Posterior vena cava (tissue), 2 donors: ENCODE results near the gene PLEKHG1. TPM values are rescaled to one million over a fixed set of nuclear protein-coding genes. Genes with fewer than 3 reads are reported as not detected.

Experiments used
- DNase-seq: peaks from one replicate; pipeline ENCODE4 v3.0.0-alpha.2; 2020; ENCODE audit warnings: low spot score
- intact Hi-C, 2 donors: fragments of 100-400 bp; cut with DNase I; formaldehyde crosslinking; loops; one replicate each; pipeline versions ENCODE4 v1.14.1 to v1.14.2; 2022 to 2023
- total RNA-seq, 2 donors: library from RNA; stranded (reverse); fragmentation: NEBNext Ultra II Directional; extraction: Animal tissue kit (Norgen Biotek cat#: 25700); gene quantifications; one replicate each; pipeline ENCODE4 v1.2.1, GENCODE V29; 2021
- donor health status: DM: yes; HTN: yes; CAD: no.
- donor health status: DM: yes; HTN: yes; CAD: no.

Gene PLEKHG1
- total RNA-seq, 2 donors from 2014 or later, result 23.0 to 27.9 TPM

GRCh38 chr6:150587637-150588036 lies 12.0 kb upstream of the PLEKHG1 start:
- DNase-seq, result no peak
- intact Hi-C loops, result no loop called here

- intact Hi-C loops, result no loop called here
- no peak for DNase-seq
Measured at GRCh38 chr6:150588888-150589499, 10.7 kb upstream of the PLEKHG1 start.

- no peak for DNase-seq
- intact Hi-C loops, result no loop called here
Measured at GRCh38 chr6:150589852-150590251, 9.8 kb upstream of the PLEKHG1 start.

GRCh38 chr6:150590446-150590845 lies 9.2 kb upstream of the PLEKHG1 start:
- intact Hi-C loops, result no loop called here
- DNase-seq, result no peak

GRCh38 chr6:150592377-150592995 lies 7.2 kb upstream of the PLEKHG1 start:
- intact Hi-C loops, result no loop called here
- no peak for DNase-seq

GRCh38 chr6:150593119-150593518 lies 6.6 kb upstream of the PLEKHG1 start:
- intact Hi-C loops, result no loop called here
- no peak for DNase-seq

GRCh38 chr6:150596439-150596838 lies 3.2 kb upstream of the PLEKHG1 start:
- intact Hi-C loops, result loop anchor here in 1 of 2 donors (5.0 kb wide), 1 partner anchor 359 kb away; no protein-coding TSS in a partner anchor
- no peak for DNase-seq

GRCh38 chr6:150598401-150598800 lies 1.3 kb upstream of the PLEKHG1 start:
- intact Hi-C loops, result loop anchor here in 1 of 2 donors (5.0 kb wide), 1 partner anchor 361 kb away; no protein-coding TSS in a partner anchor
- no peak for DNase-seq

GRCh38 chr6:150598858-150599198 lies 857 bp upstream of the PLEKHG1 start:
- intact Hi-C loops, result loop anchor here in 1 of 2 donors (5.0 kb wide), 1 partner anchor 362 kb away; no protein-coding TSS in a partner anchor

GRCh38 chr6:150600010-150600300 lies 270 bp downstream of the PLEKHG1 start:
- intact Hi-C loops, result loop anchor here in 1 of 2 donors (10.0 kb wide), 1 partner anchor 175 kb away; no protein-coding TSS in a partner anchor
- DNase-seq, result no peak

More at GRCh38 chr6:150598858-150599198, 857 bp upstream of the PLEKHG1 start:
- no peak for DNase-seq

GRCh38 chr6:150600301-150601017 lies 774 bp downstream of the PLEKHG1 start:
- peak; percentile 89 for DNase-seq
- intact Hi-C loops, result loop anchor here in 1 of 2 donors (10.0 kb wide), 1 partner anchor 176 kb away; no protein-coding TSS in a partner anchor

GRCh38 chr6:150601439-150601838 lies 1.8 kb downstream of the PLEKHG1 start:
- DNase-seq, result no peak
- intact Hi-C loops, result loop anchor here in 1 of 2 donors (10.0 kb wide), 1 partner anchor 177 kb away; no protein-coding TSS in a partner anchor

- no peak for DNase-seq
- intact Hi-C loops, result loop anchor here in 1 of 2 donors (10.0 kb wide), 1 partner anchor 178 kb away; no protein-coding TSS in a partner anchor
Measured at GRCh38 chr6:150603176-150603575, 3.5 kb downstream of the PLEKHG1 start.

- DNase-seq, result no peak
- intact Hi-C loops, result loop anchor here in 1 of 2 donors (10.0 kb wide), 1 partner anchor 180 kb away; no protein-coding TSS in a partner anchor
Measured at GRCh38 chr6:150604467-150604866, 4.8 kb downstream of the PLEKHG1 start.

- intact Hi-C loops, result loop anchor here (5.0 to 10.0 kb wide), 2 partner anchors 181 to 537 kb away; no protein-coding TSS in a partner anchor
- DNase-seq, result no peak
Measured at GRCh38 chr6:150605333-150605732, 5.6 kb downstream of the PLEKHG1 start.

- intact Hi-C loops, result loop anchor here (5.0 to 10.0 kb wide), 2 partner anchors 181 to 536 kb away; no protein-coding TSS in a partner anchor
Measured at GRCh38 chr6:150606168-150606591, 6.5 kb downstream of the PLEKHG1 start.

GRCh38 chr6:150606647-150607328 lies 7.1 kb downstream of the PLEKHG1 start:
- intact Hi-C loops, result loop anchor here (5.0 to 10.0 kb wide), 2 partner anchors 182 to 536 kb away; no protein-coding TSS in a partner anchor
- DNase-seq, result no peak

More at GRCh38 chr6:150606168-150606591, 6.5 kb downstream of the PLEKHG1 start:
- DNase-seq, result no peak

- intact Hi-C loops, result loop anchor here (5.0 to 10.0 kb wide), 2 partner anchors 182 to 535 kb away; no protein-coding TSS in a partner anchor
- no peak for DNase-seq
Measured at GRCh38 chr6:150607329-150607650, 7.6 kb downstream of the PLEKHG1 start.

GRCh38 chr6:150610584-150610983 lies 10.9 kb downstream of the PLEKHG1 start:
- intact Hi-C loops, result no loop called here
- DNase-seq, result no peak
